HepG2 (cell line): ENCODE data around the gene MED13. TPM values are rescaled to one million over a fixed set of nuclear protein-coding genes. Genes with fewer than 3 reads are reported as not detected.

Experiments
- AHR ChIP-seq: IDR thresholded peaks from 2 replicates; pipeline ENCODE4 v1.6.1; 2018; ENCODE audit warnings: missing genetic modification reagents, missing compliant biosample characterization
- DR1 ChIP-seq: sonication (generic); formaldehyde crosslinking; IDR thresholded peaks from 2 replicates; pipeline ENCODE4 v1.8.0; 2021; ENCODE audit warnings: mild to moderate bottlenecking, missing genetic modification reagents, inconsistent platforms
- ETV5 ChIP-seq: IDR thresholded peaks from 2 replicates; pipeline ENCODE4 v1.6.1; 2018; ENCODE audit warnings: missing biosample characterization, missing genetic modification reagents, inconsistent platforms, borderline replicate concordance
- HNF4A ChIP-seq: sonication (generic); formaldehyde crosslinking; IDR thresholded peaks from 2 replicates; pipeline ENCODE4 v1.4.0; 2020; ENCODE audit warnings: missing genetic modification reagents
- KDM1A ChIP-seq: IDR thresholded peaks from 2 replicates; pipeline ENCODE4 v1.6.1; 2016; ENCODE audit warnings: missing compliant biosample characterization
- MIER3 ChIP-seq: IDR thresholded peaks from 2 replicates; pipeline ENCODE4 v1.6.1; 2016; ENCODE audit warnings: missing compliant biosample characterization, borderline replicate concordance
- NFE2L2 ChIP-seq: fragments of 150-350 bp; IDR thresholded peaks from 2 replicates; pipeline ENCODE4 v1.6.1; 2014; ENCODE audit warnings: low read length
- NFIB ChIP-seq: sonication (generic); formaldehyde crosslinking; IDR thresholded peaks from 2 replicates; pipeline ENCODE4 v1.9.0; 2021; ENCODE audit warnings: missing genetic modification reagents, mild to moderate bottlenecking, borderline replicate concordance
- NR1H2 ChIP-seq: sonication (generic); formaldehyde crosslinking; IDR thresholded peaks from 2 replicates; pipeline ENCODE4 v1.8.1; 2022; ENCODE audit warnings: low read depth, missing genetic modification reagents, borderline replicate concordance
- RCOR2 ChIP-seq: IDR thresholded peaks from 2 replicates; pipeline ENCODE4 v1.6.1; 2016; ENCODE audit warnings: missing biosample characterization, missing genetic modification reagents
- SRSF1 ChIP-seq: fragments of 200-400 bp; formaldehyde crosslinking; optimal IDR thresholded peaks from 2 replicates; pipeline ENCODE3; 2017; ENCODE audit warnings: mild to moderate bottlenecking, low read depth, low read length, moderate library complexity
- TEAD3 ChIP-seq: optimal IDR thresholded peaks from 2 replicates; pipeline ENCODE3; 2016; ENCODE audit warnings: borderline replicate concordance
- TMF1 ChIP-seq: sonication (generic); formaldehyde crosslinking; IDR thresholded peaks from 2 replicates; pipeline ENCODE4 v1.8.1; 2022; ENCODE audit warnings: low read depth, missing genetic modification reagents
- ZBTB21 ChIP-seq: sonication (generic); formaldehyde crosslinking; IDR thresholded peaks from 2 replicates; pipeline ENCODE4 v1.4.0; 2020; ENCODE audit warnings: missing genetic modification reagents
- ZFP41 ChIP-seq: sonication (generic); formaldehyde crosslinking; IDR thresholded peaks from 2 replicates; pipeline ENCODE4 v1.4.0; 2020; ENCODE audit warnings: mild to moderate bottlenecking, missing genetic modification reagents, borderline replicate concordance
- ZNF17 ChIP-seq: sonication (generic); formaldehyde crosslinking; IDR thresholded peaks from 2 replicates; pipeline ENCODE4 v1.5.0; 2020; ENCODE audit warnings: mild to moderate bottlenecking, missing genetic modification reagents
- ZNF296 ChIP-seq: sonication (generic); formaldehyde crosslinking; conservative IDR thresholded peaks from 2 replicates; pipeline ENCODE4 v1.5.0; 2020; ENCODE audit warnings: mild to moderate bottlenecking, missing genetic modification reagents
- ZNF337 ChIP-seq: sonication (generic); formaldehyde crosslinking; IDR thresholded peaks from 2 replicates; pipeline ENCODE4 v1.5.1; 2020; ENCODE audit warnings: missing genetic modification reagents, low read depth, mild to moderate bottlenecking, borderline replicate concordance
- ZNF430 ChIP-seq: sonication (generic); formaldehyde crosslinking; IDR thresholded peaks from 2 replicates; pipeline ENCODE4 v1.9.0; 2021; ENCODE audit warnings: mild to moderate bottlenecking, missing genetic modification reagents
- ZNF451 ChIP-seq: sonication (generic); formaldehyde crosslinking; IDR thresholded peaks from 2 replicates; pipeline ENCODE4 v1.5.0; 2020; ENCODE audit warnings: mild to moderate bottlenecking, missing genetic modification reagents
- ZNF614 ChIP-seq: IDR thresholded peaks from 2 replicates; pipeline ENCODE4 v1.6.1; 2018; ENCODE audit warnings: missing biosample characterization, missing genetic modification reagents, inconsistent platforms, borderline replicate concordance
- ZNF724P ChIP-seq: sonication (generic); formaldehyde crosslinking; IDR thresholded peaks from 2 replicates; pipeline ENCODE4 v1.8.0; 2022; ENCODE audit warnings: missing genetic modification reagents, borderline replicate concordance
- ZNF780A ChIP-seq: sonication (generic); formaldehyde crosslinking; IDR thresholded peaks from 2 replicates; pipeline ENCODE4 v1.8.0; 2022; ENCODE audit warnings: mild to moderate bottlenecking, missing genetic modification reagents, moderate library complexity
- polyA plus RNA-seq, 8 experiments: library from polyadenylated mRNA; depleted of rRNA in 3 of 8; stranded (reverse) in 7 of 8; unstranded in 1 of 8; fragments of >200 nt; fragmentation: Illumina TruSeq in 4 of 8; extraction: Trizol in 4 of 8; gene quantifications; 2 replicates each; pipeline versions ENCODE4 v1.2.1 to v1.2.3, GENCODE V29; 2011 to 2016; ENCODE audit warnings: low read depth in 4 of 8, missing spikeins in 1 of 8, mixed read lengths in 1 of 8; ENCODE audit not compliant: insufficient read depth in 1 of 8
- total RNA-seq, 5 experiments: library from RNA; depleted of rRNA; stranded (reverse); fragments of >200 nt; fragmentation: Illumina TruSeq; extraction: Trizol; gene quantifications; 2 replicates each; pipeline ENCODE4 v1.2.3, GENCODE V29; 2016; ENCODE audit warnings: low read depth in 1 of 5
- TF ChIP-seq, protein P1 (sequence below): sonication (generic); formaldehyde crosslinking; IDR thresholded peaks from 2 replicates; pipeline ENCODE4 v1.4.0; 2020; ENCODE audit warnings: missing genetic modification reagents
- TF ChIP-seq, protein P2 (sequence below): sonication (generic); formaldehyde crosslinking; conservative IDR thresholded peaks from 2 replicates; pipeline ENCODE4 v1.8.0; 2022; ENCODE audit warnings: low read depth, missing genetic modification reagents
- TF ChIP-seq, protein P3 (sequence below): IDR thresholded peaks from 2 replicates; pipeline ENCODE4 v1.6.1; 2016

The MED13 gene
- total and polyA plus RNA-seq, 2 of the 13 experiments (the other 11 are each of a cell fraction or from before 2014, with no cell fraction given), result 27.4 to 69.1 TPM

DNA sequence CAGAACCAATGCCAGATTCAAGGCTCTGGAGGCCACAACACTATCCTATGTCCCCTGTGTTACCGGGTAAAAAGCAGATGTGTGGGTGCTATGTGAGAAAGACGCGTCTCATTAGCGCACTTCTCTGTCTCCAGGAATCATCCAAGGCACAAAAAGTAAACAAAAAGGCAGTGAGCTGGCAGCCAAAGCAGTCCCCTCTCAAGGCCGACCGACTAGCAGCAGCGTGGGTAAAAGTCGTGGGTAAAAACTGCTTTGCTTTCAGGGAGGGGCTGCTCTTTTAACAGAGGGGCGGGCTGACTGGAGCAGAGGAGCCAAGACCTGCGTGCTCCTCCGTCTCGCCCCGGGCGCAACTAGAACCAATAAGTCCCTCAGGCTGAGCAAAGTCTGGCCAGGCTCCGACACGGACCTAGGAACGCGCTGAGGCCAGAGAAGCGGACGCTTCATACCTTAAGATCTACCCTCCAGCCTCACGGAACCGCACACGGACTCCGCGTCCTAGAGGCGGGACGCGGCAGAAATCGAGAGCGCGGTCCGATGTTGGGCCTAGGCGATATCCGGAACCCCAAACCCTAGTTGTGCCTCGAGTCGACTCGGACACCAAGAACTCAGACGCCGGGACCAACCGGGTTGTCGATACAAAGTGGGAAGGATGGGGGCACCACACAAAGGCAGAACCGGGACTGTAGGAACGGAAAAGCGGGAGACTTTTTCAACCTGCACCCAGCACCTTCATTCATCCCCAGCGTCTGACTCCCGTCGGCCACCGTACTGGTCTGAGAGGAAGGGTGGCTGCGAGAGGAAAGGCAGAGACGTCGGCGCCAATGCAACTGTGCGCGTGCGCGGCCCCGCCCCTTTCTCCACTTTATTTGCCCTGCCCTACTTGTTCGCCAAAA is 137.6 kb downstream of the MED13 start, which contains the start of gene INTS2 (continued):
- TF ChIP-seq DR1 (CRISPR knock-in tag), result peak; percentile 57
- TF ChIP-seq SRSF1, result peak; percentile 88
- peak; percentile 91 for TF ChIP-seq ZNF296 (CRISPR knock-in tag)
- TF ChIP-seq HNF4A, result no peak
- TF ChIP-seq ZFP41 (CRISPR knock-in tag), result peak; percentile 48; the same call in 1 of the 2 replicates
- TF ChIP-seq ZNF724P (CRISPR knock-in tag), result peak; percentile 89
- peak; percentile 74; the same call in 1 of the 2 replicates for TF ChIP-seq ZNF337 (CRISPR knock-in tag)
- TF ChIP-seq MIER3 (CRISPR knock-in tag), result 0 out of 2 replicates have a peak, but pooled peaks have one; percentile 15
- no peak for TF ChIP-seq NFIB (CRISPR knock-in tag)
- TF ChIP-seq TEAD3 (CRISPR knock-in tag), result peak; percentile 8
- peak; percentile 95 for TF ChIP-seq ZNF430 (CRISPR knock-in tag)
- TF ChIP-seq NR1H2 (CRISPR knock-in tag), result no peak
- peak; percentile 93 for TF ChIP-seq ZNF451 (CRISPR knock-in tag)
- TF ChIP-seq RCOR2 (CRISPR knock-in tag), result 0 out of 2 replicates have a peak, but pooled peaks have one; percentile 16
- 0 out of 2 replicates have a peak, but pooled peaks have one; percentile 31 for TF ChIP-seq ZNF614 (CRISPR knock-in tag)
- TF ChIP-seq, protein P1, sequence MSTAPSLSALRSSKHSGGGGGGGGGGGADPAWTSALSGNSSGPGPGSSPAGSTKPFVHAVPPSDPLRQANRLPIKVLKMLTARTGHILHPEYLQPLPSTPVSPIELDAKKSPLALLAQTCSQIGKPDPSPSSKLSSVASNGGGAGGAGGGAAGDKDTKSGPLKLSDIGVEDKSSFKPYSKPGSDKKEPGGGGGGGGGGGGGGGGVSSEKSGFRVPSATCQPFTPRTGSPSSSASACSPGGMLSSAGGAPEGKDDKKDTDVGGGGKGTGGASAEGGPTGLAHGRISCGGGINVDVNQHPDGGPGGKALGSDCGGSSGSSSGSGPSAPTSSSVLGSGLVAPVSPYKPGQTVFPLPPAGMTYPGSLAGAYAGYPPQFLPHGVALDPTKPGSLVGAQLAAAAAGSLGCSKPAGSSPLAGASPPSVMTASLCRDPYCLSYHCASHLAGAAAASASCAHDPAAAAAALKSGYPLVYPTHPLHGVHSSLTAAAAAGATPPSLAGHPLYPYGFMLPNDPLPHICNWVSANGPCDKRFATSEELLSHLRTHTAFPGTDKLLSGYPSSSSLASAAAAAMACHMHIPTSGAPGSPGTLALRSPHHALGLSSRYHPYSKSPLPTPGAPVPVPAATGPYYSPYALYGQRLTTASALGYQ (CRISPR knock-in tag), result peak; percentile 57
- peak; percentile 60; the same call in 1 of the 2 replicates for TF ChIP-seq TMF1 (CRISPR knock-in tag)
- peak; percentile 88; the same call in 1 of the 2 replicates for TF ChIP-seq AHR
- no peak for TF ChIP-seq KDM1A (CRISPR knock-in tag)
- peak; percentile 65; the same call in 1 of the 2 replicates for TF ChIP-seq ETV5 (CRISPR knock-in tag)
- peak; percentile 54; the same call in 1 of the 2 replicates for TF ChIP-seq ZBTB21 (CRISPR knock-in tag)
- TF ChIP-seq, protein P2, sequence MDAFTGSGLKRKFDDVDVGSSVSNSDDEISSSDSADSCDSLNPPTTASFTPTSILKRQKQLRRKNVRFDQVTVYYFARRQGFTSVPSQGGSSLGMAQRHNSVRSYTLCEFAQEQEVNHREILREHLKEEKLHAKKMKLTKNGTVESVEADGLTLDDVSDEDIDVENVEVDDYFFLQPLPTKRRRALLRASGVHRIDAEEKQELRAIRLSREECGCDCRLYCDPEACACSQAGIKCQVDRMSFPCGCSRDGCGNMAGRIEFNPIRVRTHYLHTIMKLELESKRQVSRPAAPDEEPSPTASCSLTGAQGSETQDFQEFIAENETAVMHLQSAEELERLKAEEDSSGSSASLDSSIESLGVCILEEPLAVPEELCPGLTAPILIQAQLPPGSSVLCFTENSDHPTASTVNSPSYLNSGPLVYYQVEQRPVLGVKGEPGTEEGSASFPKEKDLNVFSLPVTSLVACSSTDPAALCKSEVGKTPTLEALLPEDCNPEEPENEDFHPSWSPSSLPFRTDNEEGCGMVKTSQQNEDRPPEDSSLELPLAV, result no peak
- TF ChIP-seq ZNF17 (CRISPR knock-in tag), result no peak
- no peak for TF ChIP-seq NFE2L2
- TF ChIP-seq ZNF780A, result no peak
- TF ChIP-seq, protein P3, sequence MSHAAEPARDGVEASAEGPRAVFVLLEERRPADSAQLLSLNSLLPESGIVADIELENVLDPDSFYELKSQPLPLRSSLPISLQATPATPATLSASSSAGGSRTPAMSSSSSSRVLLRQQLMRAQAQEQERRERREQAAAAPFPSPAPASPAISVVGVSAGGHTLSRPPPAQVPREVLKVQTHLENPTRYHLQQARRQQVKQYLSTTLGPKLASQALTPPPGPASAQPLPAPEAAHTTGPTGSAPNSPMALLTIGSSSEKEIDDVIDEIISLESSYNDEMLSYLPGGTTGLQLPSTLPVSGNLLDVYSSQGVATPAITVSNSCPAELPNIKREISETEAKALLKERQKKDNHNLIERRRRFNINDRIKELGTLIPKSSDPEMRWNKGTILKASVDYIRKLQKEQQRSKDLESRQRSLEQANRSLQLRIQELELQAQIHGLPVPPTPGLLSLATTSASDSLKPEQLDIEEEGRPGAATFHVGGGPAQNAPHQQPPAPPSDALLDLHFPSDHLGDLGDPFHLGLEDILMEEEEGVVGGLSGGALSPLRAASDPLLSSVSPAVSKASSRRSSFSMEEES, result peak; percentile 81; the same call in 1 of the 2 replicates
